Neuronal stem cell (in vitro differentiated cells): ENCODE results near the gene EWSR1.

Experiments
- DNase-seq: peaks from one replicate; pipeline ENCODE4 v3.0.0-alpha.2; 2013; ENCODE audit warnings: low spot score
- H2AFZ ChIP-seq: one replicate; pipeline ENCODE4 v1.6.1; 2013; ENCODE audit warnings: mild to moderate bottlenecking, low read length, inconsistent platforms
- H2AK5ac ChIP-seq: 2 replicates; pipeline ENCODE4 v1.6.1; 2013; ENCODE audit warnings: low read depth, mild to moderate bottlenecking, inconsistent platforms, low read length, moderate library complexity, mixed read lengths
- H2BK120ac ChIP-seq: 2 replicates; pipeline ENCODE4 v1.6.1; 2013; ENCODE audit warnings: low read depth, mild to moderate bottlenecking, inconsistent platforms, low read length, moderate library complexity, mixed read lengths
- H2BK12ac ChIP-seq: one replicate; pipeline ENCODE4 v1.6.1; 2013; ENCODE audit warnings: low read length, inconsistent platforms
- H2BK15ac ChIP-seq: 2 replicates; pipeline ENCODE4 v1.6.1; 2013; ENCODE audit warnings: mild to moderate bottlenecking, low read length, inconsistent platforms, mixed read lengths
- H2BK5ac ChIP-seq: one replicate; pipeline ENCODE4 v1.6.1; 2013; ENCODE audit warnings: inconsistent platforms, mild to moderate bottlenecking, low read length, moderate library complexity
- H3K14ac ChIP-seq: one replicate; pipeline ENCODE4 v1.6.1; 2013; ENCODE audit warnings: low read length, inconsistent platforms
- H3K18ac ChIP-seq: 2 replicates; pipeline ENCODE4 v1.6.1; 2013; ENCODE audit warnings: low read length, inconsistent platforms
- H3K23ac ChIP-seq: 2 replicates; pipeline ENCODE4 v1.6.1; 2013; ENCODE audit warnings: low read depth, mild to moderate bottlenecking, mixed read lengths, low read length, inconsistent platforms; ENCODE audit not compliant: poor library complexity
- H3K27ac ChIP-seq: replicated peaks from 3 replicates; pipeline ENCODE4 v1.5.1; 2013; ENCODE audit warnings: low read length, inconsistent platforms
- H3K27me3 ChIP-seq, 3 experiments: 2 replicates each; pipeline ENCODE4 v1.6.1; 2013; ENCODE audit warnings: low read length in 3 of 3, mild to moderate bottlenecking in 2 of 3, inconsistent platforms in 1 of 3, low read depth in 1 of 3, mixed read lengths in 1 of 3, moderate library complexity in 1 of 3; ENCODE audit not compliant: control insufficient read depth in 3 of 3, insufficient read depth in 3 of 3
- H3K36me3 ChIP-seq, 2 donors: replicated peaks in 1 of 2; 2 replicates each; pipeline ENCODE4 v1.6.1; 2013; ENCODE audit warnings: low read length in 2 of 2; ENCODE audit not compliant: control insufficient read depth in 2 of 2, insufficient read depth in 2 of 2
- H3K4ac ChIP-seq: 2 replicates; pipeline ENCODE4 v1.6.1; 2013; ENCODE audit warnings: inconsistent platforms, mild to moderate bottlenecking, low read length, moderate library complexity
- H3K4me1 ChIP-seq, 2 donors: 1 replicate in 1 of 2; 2 replicates in 1 of 2; pipeline ENCODE4 v1.6.1; 2013; ENCODE audit warnings: low read length in 2 of 2, low read depth in 1 of 2; ENCODE audit not compliant: control insufficient read depth in 2 of 2, insufficient read depth in 1 of 2
- H3K4me2 ChIP-seq: one replicate; pipeline ENCODE4 v1.6.1; 2013; ENCODE audit warnings: mild to moderate bottlenecking, low read length, inconsistent platforms; ENCODE audit not compliant: insufficient read depth, poor library complexity, severe bottlenecking
- H3K4me3 ChIP-seq, 2 donors: 2 replicates each; pipeline ENCODE4 v1.5.1; 2013; ENCODE audit warnings: low read length in 2 of 2, mild to moderate bottlenecking in 2 of 2, inconsistent platforms in 1 of 2, moderate library complexity in 1 of 2
- H3K79me1 ChIP-seq: one replicate; pipeline ENCODE4 v1.6.1; 2013; ENCODE audit warnings: low read depth, mild to moderate bottlenecking, inconsistent platforms, low read length, moderate library complexity
- H3K9ac ChIP-seq: one replicate; pipeline ENCODE4 v1.6.1; 2013; ENCODE audit warnings: mild to moderate bottlenecking, low read depth, low read length, inconsistent platforms; ENCODE audit not compliant: poor library complexity
- H3K9me3 ChIP-seq, 2 donors: replicated peaks in 1 of 2; 2 replicates each; pipeline versions ENCODE3 to v1.6.1; 2013; ENCODE audit warnings: low read length in 2 of 2, mild to moderate bottlenecking in 2 of 2, inconsistent platforms in 1 of 2, low read depth in 1 of 2, mixed read lengths in 1 of 2, moderate library complexity in 1 of 2; ENCODE audit not compliant: control insufficient read depth in 2 of 2, insufficient read depth in 1 of 2
- H4K8ac ChIP-seq: one replicate; pipeline ENCODE4 v1.6.1; 2013; ENCODE audit warnings: low read depth, mild to moderate bottlenecking, inconsistent platforms, low read length, moderate library complexity
- H4K91ac ChIP-seq: one replicate; pipeline ENCODE4 v1.6.1; 2013; ENCODE audit warnings: low read length, low read depth, mild to moderate bottlenecking, inconsistent platforms; ENCODE audit not compliant: poor library complexity
- WGBS, 2 donors: extraction: QIAGEN DNeasy Blood & Tissue Kit; methylation state at CpG; one replicate each; pipeline ENCODE4 v1.1.7; 2013; ENCODE audit warnings: missing lambda C conversion rate in 2 of 2, mixed read lengths in 1 of 2; ENCODE audit not compliant: insufficient read length in 2 of 2, insufficient replicate concordance in 1 of 2; ENCODE audit errors: extremely low coverage in 2 of 2; 5-methylcytosine and 5-hydroxymethylcytosine counted together

The EWSR1 gene

GRCh38 chr22:29225422-29226090, 42.5 kb upstream of the EWSR1 start:
- no peak overlapping the region for H3K4me3 ChIP-seq
- H3K4me1 ChIP-seq = peaks cover 11 to 17% of the 10 kb centered on the region in 2 donors
- H2AFZ ChIP-seq = no peak overlapping the region
- H3K9me3 ChIP-seq = no peaks in the 10 kb centered on the region
- no peak overlapping the region for H4K91ac ChIP-seq
- peak overlapping the region; percentile 33 for H2AK5ac ChIP-seq
- no peak overlapping the region for H2BK5ac ChIP-seq
- no peak overlapping the region for H3K4me2 ChIP-seq
- no peak for DNase-seq
- H3K23ac ChIP-seq = no peak overlapping the region
- peak overlapping the region; percentile 57 for H3K18ac ChIP-seq
- WGBS, 2 donors = no CpG with 5 or more reads among the region's 16 CpGs
- H2BK15ac ChIP-seq = peak overlapping the region; percentile 4
- peaks cover 0 to 9% of the 10 kb centered on the region in 2 donors for H3K36me3 ChIP-seq
- H3K79me1 ChIP-seq = no peaks in the 10 kb centered on the region
- no peak overlapping the region for H2BK12ac ChIP-seq
- no peak overlapping the region for H3K4ac ChIP-seq
- H3K9ac ChIP-seq = no peak overlapping the region
- no peaks in the 10 kb centered on the region for H3K27me3 ChIP-seq
- no peak overlapping the region for H4K8ac ChIP-seq
- H3K27ac ChIP-seq = no peak overlapping the region
- H2BK120ac ChIP-seq = no peak overlapping the region
- no peak overlapping the region for H3K14ac ChIP-seq

- peaks cover 11 to 17% of the 10 kb centered on the region in 2 donors for H3K4me1 ChIP-seq
- H3K9ac ChIP-seq = no peak overlapping the region
- H3K4me2 ChIP-seq = no peak overlapping the region
- no peaks in the 10 kb centered on the region for H3K9me3 ChIP-seq
- no peak overlapping the region for H3K27ac ChIP-seq
- H3K4ac ChIP-seq = no peak overlapping the region
- H2AFZ ChIP-seq = no peak overlapping the region
- H3K36me3 ChIP-seq = peaks cover 0 to 9% of the 10 kb centered on the region in 2 donors
- no peaks in the 10 kb centered on the region for H3K27me3 ChIP-seq
- no peak overlapping the region for H2BK12ac ChIP-seq
- H3K18ac ChIP-seq = peak overlapping the region; percentile 20
- H3K4me3 ChIP-seq = no peak overlapping the region
- H2BK15ac ChIP-seq = no peak overlapping the region
- no peak overlapping the region for H3K23ac ChIP-seq
- no peak overlapping the region for H4K91ac ChIP-seq
- H2AK5ac ChIP-seq = peak overlapping the region; percentile 33
- no peak overlapping the region for H4K8ac ChIP-seq
- no peak overlapping the region for H2BK5ac ChIP-seq
- peak overlapping the region; percentile 25 for H3K14ac ChIP-seq
- DNase-seq = no peak
- WGBS, 2 donors = no CpG with 5 or more reads among the region's 11 CpGs
- no peaks in the 10 kb centered on the region for H3K79me1 ChIP-seq
- H2BK120ac ChIP-seq = peak overlapping the region; percentile 14
Observed at GRCh38 chr22:29226351-29226981, 41.6 kb upstream of the EWSR1 start.

GRCh38 chr22:29230972-29231875, 36.8 kb upstream of the EWSR1 start:
- H3K9me3 ChIP-seq = peaks cover 0 to 8% of the 10 kb centered on the region in 2 donors
- H3K4me3 ChIP-seq = no peak overlapping the region
- no CpG with 5 or more reads among the region's 19 CpGs for WGBS, 2 donors

More at GRCh38 chr22:29230972-29231875, 36.8 kb upstream of the EWSR1 start:
- H3K9ac ChIP-seq = no peak overlapping the region
- H2BK5ac ChIP-seq = no peak overlapping the region
- H2AFZ ChIP-seq = no peak overlapping the region
- no peak overlapping the region for H2BK120ac ChIP-seq
- no peak overlapping the region for H3K4me2 ChIP-seq
- no peak overlapping the region for H3K27ac ChIP-seq
- peak overlapping the region; percentile 19 for H3K18ac ChIP-seq
- no peak overlapping the region for H3K14ac ChIP-seq
- H4K91ac ChIP-seq = no peak overlapping the region
- no peaks in the 10 kb centered on the region for H3K79me1 ChIP-seq
- H2BK15ac ChIP-seq = no peak overlapping the region
- H3K4ac ChIP-seq = no peak overlapping the region
- H3K36me3 ChIP-seq = peaks cover 0 to 3% of the 10 kb centered on the region in 2 donors
- H3K4me1 ChIP-seq = no peaks in the 10 kb centered on the region
- H2BK12ac ChIP-seq = no peak overlapping the region
- H4K8ac ChIP-seq = no peak overlapping the region
- H3K27me3 ChIP-seq = no peaks in the 10 kb centered on the region
- peak overlapping the region; percentile 1 for H3K23ac ChIP-seq
- peak overlapping the region; percentile 24 for H2AK5ac ChIP-seq
- DNase-seq = no peak
